ENCODE data around the gene MMD. TPM values are rescaled to one million over a fixed set of nuclear protein-coding genes. Genes with fewer than 3 reads are reported as not detected.
A peak's percentile ranks its signal among the peaks of the same experiment; 100 is the strongest.

The MMD gene
- total and polyA plus RNA-seq, 2 of the 13 experiments (the other 11 are each of a cell fraction or from before 2014, with no cell fraction given), result 121 to 225 TPM

DNA sequence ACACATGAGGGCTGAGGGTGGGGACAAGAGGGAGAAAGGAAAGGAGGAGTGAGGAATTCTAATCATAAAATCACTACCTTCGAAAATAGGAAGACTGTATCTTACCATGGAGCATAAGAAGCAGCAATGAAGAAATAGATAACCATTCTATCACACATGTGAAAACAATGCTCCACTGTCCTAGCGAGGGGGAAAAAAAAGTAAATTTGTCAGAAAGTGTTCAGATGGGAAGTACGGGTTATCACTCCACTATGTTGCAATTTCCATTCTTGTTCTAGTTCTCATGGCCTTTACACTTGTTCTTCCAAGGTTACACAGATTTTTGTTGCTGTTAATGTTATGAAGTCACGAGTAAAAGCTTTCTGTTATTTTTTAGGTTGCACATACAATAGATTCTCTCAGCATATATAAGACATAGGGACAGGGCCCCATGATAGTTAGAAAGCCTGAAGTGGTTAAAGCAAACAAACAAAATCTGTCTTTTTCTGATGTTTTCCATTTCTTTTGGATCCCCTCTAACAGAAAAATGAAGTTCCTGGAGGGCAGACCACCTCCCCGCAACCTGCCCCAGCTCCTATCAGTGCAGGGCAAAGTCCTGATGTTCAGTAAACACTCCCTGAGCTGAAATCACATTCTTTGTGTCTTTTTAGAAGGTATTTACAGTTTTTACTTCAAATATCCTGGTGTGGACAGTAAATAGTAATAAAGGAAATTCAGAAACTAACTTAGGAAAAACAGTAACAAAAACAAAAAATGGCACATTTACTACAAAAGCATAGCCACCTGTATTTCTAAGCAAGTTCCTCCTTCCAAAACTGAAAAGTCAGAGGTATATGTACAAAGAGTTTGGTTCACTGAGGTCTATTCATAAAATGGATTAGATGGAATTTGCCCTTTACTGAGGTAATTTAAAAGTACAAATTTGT lies 13.7 kb downstream of the MMD start (continued):
- TF ChIP-seq, protein P1, sequence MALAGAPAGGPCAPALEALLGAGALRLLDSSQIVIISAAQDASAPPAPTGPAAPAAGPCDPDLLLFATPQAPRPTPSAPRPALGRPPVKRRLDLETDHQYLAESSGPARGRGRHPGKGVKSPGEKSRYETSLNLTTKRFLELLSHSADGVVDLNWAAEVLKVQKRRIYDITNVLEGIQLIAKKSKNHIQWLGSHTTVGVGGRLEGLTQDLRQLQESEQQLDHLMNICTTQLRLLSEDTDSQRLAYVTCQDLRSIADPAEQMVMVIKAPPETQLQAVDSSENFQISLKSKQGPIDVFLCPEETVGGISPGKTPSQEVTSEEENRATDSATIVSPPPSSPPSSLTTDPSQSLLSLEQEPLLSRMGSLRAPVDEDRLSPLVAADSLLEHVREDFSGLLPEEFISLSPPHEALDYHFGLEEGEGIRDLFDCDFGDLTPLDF (CRISPR knock-in tag; IDR thresholded peaks at IDR 0.05), result 0 out of 2 replicates have a peak, but pooled peaks have one; percentile 37
- no peak for TF ChIP-seq MAFK (conservative IDR thresholded peaks at IDR 0.05 in 1 of 2, IDR thresholded peaks at IDR 0.05 in 1 of 2; ENCODE audit: low read length in 2 of 2)
- TF ChIP-seq STAG1 (CRISPR knock-in tag; IDR thresholded peaks at IDR 0.05), result 0 out of 2 replicates have a peak, but pooled peaks have one; percentile 19
- no peak for TF ChIP-seq SMAD1 (CRISPR knock-in tag; IDR thresholded peaks at IDR 0.05; ENCODE audit: borderline replicate concordance, low read depth)
- TF ChIP-seq PHF8 (CRISPR knock-in tag; IDR thresholded peaks at IDR 0.05), result 0 out of 2 replicates have a peak, but pooled peaks have one; percentile 27
- 0 out of 2 replicates have a peak, but pooled peaks have one; percentile 12 for TF ChIP-seq ZNF205 (CRISPR knock-in tag; IDR thresholded peaks at IDR 0.05)
- peak; percentile 70; the same call in 1 of the 2 replicates for TF ChIP-seq NCOA1 (CRISPR knock-in tag; IDR thresholded peaks at IDR 0.05)
- TF ChIP-seq FOSL1 (CRISPR knock-in tag; IDR thresholded peaks at IDR 0.05; ENCODE audit: borderline replicate concordance), result no peak
- TF ChIP-seq, protein P2, sequence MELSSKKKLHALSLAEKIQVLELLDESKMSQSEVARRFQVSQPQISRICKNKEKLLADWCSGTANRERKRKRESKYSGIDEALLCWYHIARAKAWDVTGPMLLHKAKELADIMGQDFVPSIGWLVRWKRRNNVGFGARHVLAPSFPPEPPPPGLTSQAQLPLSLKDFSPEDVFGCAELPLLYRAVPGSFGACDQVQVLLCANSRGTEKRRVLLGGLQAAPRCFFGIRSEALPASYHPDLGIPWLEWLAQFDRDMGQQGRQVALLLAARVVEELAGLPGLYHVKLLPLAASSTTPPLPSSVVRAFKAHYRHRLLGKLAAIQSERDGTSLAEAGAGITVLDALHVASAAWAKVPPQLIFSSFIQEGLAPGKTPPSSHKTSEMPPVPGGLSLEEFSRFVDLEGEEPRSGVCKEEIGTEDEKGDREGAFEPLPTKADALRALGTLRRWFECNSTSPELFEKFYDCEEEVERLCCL (CRISPR knock-in tag; IDR thresholded peaks at IDR 0.05; ENCODE audit: borderline replicate concordance), result no peak
- TF ChIP-seq ZNF550 (CRISPR knock-in tag; IDR thresholded peaks at IDR 0.05; ENCODE audit: borderline replicate concordance), result no peak
- TF ChIP-seq ZMYM4 (CRISPR knock-in tag; IDR thresholded peaks at IDR 0.05), result peak; percentile 11
- TF ChIP-seq ZSCAN21 (CRISPR knock-in tag; IDR thresholded peaks at IDR 0.05; ENCODE audit: borderline replicate concordance), result no peak
- no peak for TF ChIP-seq STAT5B (CRISPR knock-in tag; IDR thresholded peaks at IDR 0.05)
- no peak for TF ChIP-seq SRSF1 (optimal IDR thresholded peaks at IDR 0.05; ENCODE audit: low read depth, low read length)
- peak; percentile 98 for TF ChIP-seq KDM6A (CRISPR knock-in tag; IDR thresholded peaks at IDR 0.05; ENCODE audit: low read depth)
- peak; percentile 61; the same call in 1 of the 2 replicates for TF ChIP-seq KMT2B (CRISPR knock-in tag; IDR thresholded peaks at IDR 0.05)
- TF ChIP-seq, protein P3, sequence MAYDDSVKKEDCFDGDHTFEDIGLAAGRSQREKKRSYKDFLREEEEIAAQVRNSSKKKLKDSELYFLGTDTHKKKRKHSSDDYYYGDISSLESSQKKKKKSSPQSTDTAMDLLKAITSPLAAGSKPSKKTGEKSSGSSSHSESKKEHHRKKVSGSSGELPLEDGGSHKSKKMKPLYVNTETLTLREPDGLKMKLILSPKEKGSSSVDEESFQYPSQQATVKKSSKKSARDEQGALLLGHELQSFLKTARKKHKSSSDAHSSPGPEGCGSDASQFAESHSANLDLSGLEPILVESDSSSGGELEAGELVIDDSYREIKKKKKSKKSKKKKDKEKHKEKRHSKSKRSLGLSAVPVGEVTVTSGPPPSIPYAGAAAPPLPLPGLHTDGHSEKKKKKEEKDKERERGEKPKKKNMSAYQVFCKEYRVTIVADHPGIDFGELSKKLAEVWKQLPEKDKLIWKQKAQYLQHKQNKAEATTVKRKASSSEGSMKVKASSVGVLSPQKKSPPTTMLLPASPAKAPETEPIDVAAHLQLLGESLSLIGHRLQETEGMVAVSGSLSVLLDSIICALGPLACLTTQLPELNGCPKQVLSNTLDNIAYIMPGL (CRISPR knock-in tag; IDR thresholded peaks at IDR 0.05; ENCODE audit: borderline replicate concordance in 1 of 2, low read depth in 1 of 2), result peak in 1 of 2 experiments; percentile 55; a peak in 1 of 4 replicates
- no peak for TF ChIP-seq ZNF574 (CRISPR knock-in tag; IDR thresholded peaks at IDR 0.05)
- TF ChIP-seq TRIM22 (IDR thresholded peaks at IDR 0.05), result no peak
- peak; percentile 46; the same call in 1 of the 2 replicates for TF ChIP-seq TBX3 (IDR thresholded peaks at IDR 0.05; ENCODE audit: borderline replicate concordance)
